Head of caudate nucleus (tissue), 42 donors: ENCODE measurements around the gene MRO.
A peak's percentile ranks its signal among the peaks of the same experiment; 100 is the strongest.

Experiments used
- DNase-seq, 42 donors: peaks; one replicate each; pipeline versions ENCODE4 v3.0.0 to v3.0.0-alpha.2; 2020 to 2021; ENCODE audit warnings: mixed read lengths in 7 of 42
- intact Hi-C: fragments of 100-400 bp; cut with DNase I; formaldehyde crosslinking; loops from one replicate; pipeline ENCODE4 v1.15.0; 2022

The MRO gene

DNA sequence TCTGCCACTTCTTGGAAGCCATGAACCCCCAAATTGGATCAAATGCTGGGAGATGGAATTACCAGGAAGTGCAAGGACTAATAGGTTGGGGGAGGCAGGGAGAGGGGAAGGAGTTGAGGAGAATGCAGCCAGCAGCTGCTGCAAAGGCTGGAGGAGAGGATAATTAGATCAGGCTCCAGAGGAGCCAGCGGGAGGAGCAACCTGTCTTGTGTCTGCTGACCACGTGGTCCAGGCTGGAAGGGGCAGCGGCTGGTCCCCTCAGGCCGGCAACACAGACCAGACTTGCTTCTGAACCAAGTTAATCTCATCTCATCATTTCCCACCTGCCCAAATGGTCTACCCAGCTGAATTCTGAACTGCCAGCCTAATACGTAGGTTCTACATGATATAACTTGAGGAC, 68.3 kb downstream of the MRO start:
- intact Hi-C loops: no loop called here
- peak in 3 of 42 donors; percentile 12 to 36 (median 30) for DNase-seq

DNA sequence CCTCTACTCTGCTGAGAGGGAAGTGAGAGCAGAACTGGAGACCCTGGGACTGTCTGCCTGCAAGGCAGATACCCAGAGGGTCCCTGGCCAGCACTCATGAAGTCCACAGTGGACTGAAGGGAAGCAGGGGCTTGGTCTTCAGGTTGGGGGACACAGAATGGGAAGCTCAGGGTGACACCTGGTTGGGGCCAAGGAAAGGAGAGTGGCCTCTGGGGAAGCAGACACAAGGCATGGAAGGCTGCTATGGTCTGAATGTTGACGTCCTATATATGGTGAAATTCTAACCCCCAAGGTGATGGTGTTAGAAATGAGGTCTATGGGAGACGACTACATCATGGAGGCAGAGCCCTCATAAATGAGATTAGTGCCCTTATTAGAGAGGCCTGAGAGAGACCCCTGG, 69.3 kb downstream of the MRO start:
- intact Hi-C loops: no loop called here
- DNase-seq: peak in 2 of 42 donors; percentile 16 to 19

DNA sequence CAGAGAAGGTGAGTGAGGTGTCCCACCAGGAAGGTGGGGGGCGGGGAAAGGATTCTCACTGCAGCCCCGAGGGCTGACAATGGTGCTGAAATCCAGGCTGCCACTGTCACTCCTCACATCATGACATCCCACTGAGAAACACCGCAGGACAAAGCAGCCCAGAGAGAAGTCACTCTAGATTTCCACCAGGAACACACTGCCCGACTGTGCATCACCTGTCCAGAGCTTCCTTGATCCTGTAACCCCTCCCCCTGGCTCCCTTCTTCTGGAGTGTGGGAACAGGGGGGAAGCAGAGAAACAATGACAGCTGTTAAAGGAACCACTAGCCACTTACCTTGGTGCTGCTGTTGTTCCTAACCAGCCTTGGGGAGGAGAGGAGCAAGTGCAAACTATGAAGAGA, 69.9 kb downstream of the MRO start:
- intact Hi-C loops: no loop called here
- DNase-seq: peak in 2 of 42 donors; percentile 23 to 33

DNA sequence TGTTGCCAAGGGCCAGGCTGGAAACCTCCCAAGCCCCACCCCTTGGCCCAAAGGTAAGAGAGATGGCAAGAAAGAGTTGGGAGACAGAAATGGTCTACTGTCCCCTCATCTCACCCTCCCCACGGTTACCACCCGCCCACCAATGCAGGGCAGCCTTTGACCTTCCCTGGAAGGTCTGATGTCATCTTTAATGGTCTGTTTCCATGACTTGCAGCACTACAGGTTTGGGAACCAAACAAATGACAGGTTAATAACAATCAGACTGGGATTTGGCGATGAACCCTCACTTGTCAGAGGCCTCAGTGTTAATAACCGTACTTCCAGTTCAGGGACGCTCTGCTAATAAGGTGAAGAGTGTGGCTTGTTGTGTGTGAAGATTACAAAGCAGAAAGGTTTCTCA, 70.4 kb downstream of the MRO start:
- DNase-seq: peak in 3 of 42 donors; percentile 5 to 27 (median 9)
- intact Hi-C loops: no loop called here

DNA sequence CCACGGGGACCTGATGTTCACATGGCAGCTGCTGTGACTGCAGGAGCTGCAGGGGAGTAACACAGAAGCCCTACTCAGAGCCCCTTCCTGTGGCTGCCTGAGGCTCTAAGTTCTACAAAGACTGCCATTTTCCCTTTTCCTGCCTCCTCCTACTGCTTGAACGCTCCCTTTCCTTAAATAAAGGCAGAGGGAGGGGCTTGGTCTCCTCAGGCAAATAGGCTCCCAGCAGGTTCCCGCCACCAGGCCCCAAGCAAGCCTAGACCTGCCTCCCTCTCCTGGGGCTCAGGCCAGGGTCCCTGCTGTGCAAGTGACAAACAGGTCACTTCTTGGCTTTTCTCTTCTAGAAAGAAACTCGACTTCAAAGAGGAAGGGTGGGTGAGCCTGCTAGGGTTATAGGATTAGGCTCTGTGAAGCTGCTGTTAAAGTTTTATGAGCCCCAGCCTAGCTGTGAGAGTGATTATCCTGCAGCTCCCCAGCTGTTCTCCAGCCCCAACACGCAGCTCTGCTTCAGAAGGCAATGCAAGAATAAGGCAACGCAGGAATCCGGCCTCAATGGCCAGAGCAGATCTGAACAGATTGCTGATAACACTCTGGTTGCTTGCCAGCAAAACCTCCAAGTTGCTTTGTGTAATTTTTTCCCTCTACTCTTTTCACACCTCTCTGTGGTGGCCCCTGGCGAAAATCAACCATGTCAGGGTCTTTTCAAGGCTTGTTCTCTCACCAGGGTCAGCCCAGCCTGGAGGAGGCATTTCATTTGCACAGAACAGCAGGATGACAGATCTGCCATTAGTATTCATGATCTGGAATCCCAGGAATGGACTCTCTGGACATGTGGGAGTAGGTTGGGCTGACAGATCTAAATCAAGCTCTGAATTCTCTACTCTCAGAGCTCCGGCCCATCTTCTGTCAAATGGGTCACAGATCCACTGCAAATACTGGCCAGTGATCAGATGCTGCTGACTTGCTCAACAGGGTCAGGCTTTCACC, 71.3 kb downstream of the MRO start:
- intact Hi-C loops: no loop called here
- DNase-seq: peak in 3 of 42 donors; percentile 15 to 31 (median 22)

DNA sequence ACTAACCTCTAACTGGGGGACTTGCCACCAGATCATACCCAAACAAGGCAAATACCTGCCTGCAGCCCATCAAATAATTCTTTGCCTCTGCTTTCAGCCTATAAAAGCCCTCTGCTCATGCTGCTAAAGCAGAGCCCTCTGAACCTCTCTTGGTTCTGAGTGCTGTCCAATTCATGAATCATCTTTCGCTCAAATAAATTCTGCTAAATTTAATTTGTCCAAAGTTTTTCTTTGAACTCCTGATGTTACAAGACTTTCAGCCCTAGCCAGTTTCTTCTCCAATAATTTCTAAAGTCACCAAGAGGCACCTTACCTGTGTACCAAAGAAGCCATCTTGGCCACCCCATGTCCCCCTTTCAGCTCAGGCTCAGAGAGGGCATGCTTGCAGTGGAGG, 72.0 kb downstream of the MRO start:
- DNase-seq: peak in 3 of 42 donors; percentile 1 to 8 (median 1)

DNA sequence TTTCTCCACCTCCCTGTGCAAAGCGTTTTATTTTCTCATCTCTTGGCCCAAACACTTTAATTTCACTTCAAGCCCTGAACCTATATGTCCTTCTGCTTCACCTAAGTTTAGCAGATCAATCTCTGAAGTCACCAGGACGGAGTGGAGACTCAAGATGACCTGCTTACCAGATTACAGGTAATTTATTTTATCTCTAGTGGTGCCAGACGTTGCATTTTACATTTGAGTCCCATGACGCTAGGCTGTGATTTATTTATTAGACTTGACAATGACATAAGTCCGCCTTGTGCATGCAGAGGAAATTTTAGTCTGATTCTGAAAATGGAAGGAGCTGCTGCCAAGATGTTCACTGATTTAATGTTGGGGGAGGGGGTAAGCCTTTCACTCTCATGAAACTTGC, 73.9 kb downstream of the MRO start:
- no peak for DNase-seq
- intact Hi-C loops: no loop called here

More for the DNA sequence above, 72.0 kb downstream of the MRO start:
- intact Hi-C loops: no loop called here
